Vagina (tissue), 2 donors: ENCODE measurements around the gene SEMA3D.

Experiments used
- CTCF ChIP-seq, 3 experiments: fragments of 450-650 bp in 2 of 3; fragments of 200-600 bp in 1 of 3; sonication (generic) in 1 of 3; IDR thresholded peaks; one replicate each; pipeline ENCODE4 v1.5.1; 2017 to 2019; ENCODE audit warnings: antibody characterized with exemption in 3 of 3, mild to moderate bottlenecking in 2 of 3, moderate library complexity in 2 of 3
- POLR2A ChIP-seq, 2 donors: fragments of 450-650 bp; IDR thresholded peaks; one replicate each; pipeline ENCODE4 v1.6.1; 2017; ENCODE audit warnings: antibody characterized with exemption in 2 of 2, mild to moderate bottlenecking in 2 of 2, moderate library complexity in 2 of 2

GRCh38 chr7:85229544-85229943, 42.7 kb upstream of the SEMA3D start:
- TF ChIP-seq POLR2A (IDR thresholded peaks at IDR 0.05): no peak
- TF ChIP-seq CTCF (IDR thresholded peaks at IDR 0.05): no peak
